Activated T-cell treated with anti-CD3 and anti-CD28 coated beads, Interleukin-2, amount 50 U/mL, for 72 hours (primary cell): Measurements from ENCODE around the gene MUC5AC. TPM values are rescaled to one million over a fixed set of nuclear protein-coding genes. Genes with fewer than 3 reads are reported as not detected.

ENCODE experiments used
- ATAC-seq, 2 donors: fragments of 150-1000 bp; cut with Tn5 transposase; replicated peaks in 1 of 2; 2 replicates each; pipeline ENCODE4 v1.10.0; 2021; ENCODE audit warnings: moderate library complexity in 2 of 2, mild to moderate bottlenecking in 1 of 2
- DNase-seq, 2 donors: peaks; one replicate each; pipeline ENCODE4 v3.0.0; 2021 to 2022; ENCODE audit warnings: mixed read lengths in 1 of 2
- H3K27ac Mint-ChIP-seq: one replicate; pipeline ENCODE4 v1.8.0; 2022; ENCODE audit warnings: mild to moderate bottlenecking, moderate library complexity, mixed read lengths
- H3K27me3 Mint-ChIP-seq: one replicate; pipeline ENCODE4 v1.8.0; 2022; ENCODE audit warnings: low read depth, mixed read lengths
- H3K36me3 Mint-ChIP-seq, 2 donors: one replicate each; pipeline ENCODE4 v1.8.0; 2022; ENCODE audit warnings: mixed read lengths in 2 of 2, mild to moderate bottlenecking in 1 of 2; ENCODE audit not compliant: insufficient read depth in 2 of 2
- H3K4me1 Mint-ChIP-seq: one replicate; pipeline ENCODE4 v1.8.0; 2022; ENCODE audit warnings: low read depth, mixed read lengths
- H3K4me3 Mint-ChIP-seq, 2 donors: one replicate each; pipeline ENCODE4 v1.8.0; 2022; ENCODE audit warnings: mild to moderate bottlenecking in 2 of 2, mixed read lengths in 2 of 2, moderate library complexity in 2 of 2
- H3K9me3 Mint-ChIP-seq, 2 donors: one replicate each; pipeline ENCODE4 v1.8.0; 2022; ENCODE audit warnings: mixed read lengths in 2 of 2
- total RNA-seq, 2 donors: library from RNA; stranded (reverse); gene quantifications; one replicate each; pipeline ENCODE4 v1.2.3, GENCODE V29; 2022

Gene MUC5AC
- total RNA-seq, 2 donors from 2014 or later, result not detected

DNA sequence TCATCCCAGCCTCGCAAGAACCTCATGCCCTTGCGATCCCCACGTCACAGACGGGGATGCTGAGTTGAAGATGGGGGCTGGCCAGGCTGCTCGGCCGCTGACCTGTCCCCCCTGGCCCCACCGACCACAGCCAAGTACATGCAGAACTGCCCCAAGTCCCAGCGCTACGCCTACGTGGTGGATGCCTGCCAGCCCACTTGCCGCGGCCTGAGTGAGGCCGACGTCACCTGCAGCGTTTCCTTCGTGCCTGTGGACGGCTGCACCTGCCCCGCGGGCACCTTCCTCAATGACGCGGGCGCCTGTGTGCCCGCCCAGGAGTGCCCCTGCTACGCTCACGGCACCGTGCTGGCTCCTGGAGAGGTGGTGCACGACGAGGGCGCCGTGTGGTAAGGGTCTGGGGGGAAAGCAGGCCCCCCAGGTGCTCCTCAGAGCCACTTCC lies 75.1 kb downstream of the MUC5AC start:
- no peaks in the 10 kb centered on the region for H3K4me1 Mint-ChIP-seq
- H3K27me3 Mint-ChIP-seq, result no peaks in the 10 kb centered on the region
- no peak overlapping the region for H3K27ac Mint-ChIP-seq
- no peak for DNase-seq
- no peak for ATAC-seq
- H3K36me3 Mint-ChIP-seq, result no peaks in the 10 kb centered on the region
- no peaks in the 10 kb centered on the region for H3K9me3 Mint-ChIP-seq
- H3K4me3 Mint-ChIP-seq, result no peak overlapping the region

DNA sequence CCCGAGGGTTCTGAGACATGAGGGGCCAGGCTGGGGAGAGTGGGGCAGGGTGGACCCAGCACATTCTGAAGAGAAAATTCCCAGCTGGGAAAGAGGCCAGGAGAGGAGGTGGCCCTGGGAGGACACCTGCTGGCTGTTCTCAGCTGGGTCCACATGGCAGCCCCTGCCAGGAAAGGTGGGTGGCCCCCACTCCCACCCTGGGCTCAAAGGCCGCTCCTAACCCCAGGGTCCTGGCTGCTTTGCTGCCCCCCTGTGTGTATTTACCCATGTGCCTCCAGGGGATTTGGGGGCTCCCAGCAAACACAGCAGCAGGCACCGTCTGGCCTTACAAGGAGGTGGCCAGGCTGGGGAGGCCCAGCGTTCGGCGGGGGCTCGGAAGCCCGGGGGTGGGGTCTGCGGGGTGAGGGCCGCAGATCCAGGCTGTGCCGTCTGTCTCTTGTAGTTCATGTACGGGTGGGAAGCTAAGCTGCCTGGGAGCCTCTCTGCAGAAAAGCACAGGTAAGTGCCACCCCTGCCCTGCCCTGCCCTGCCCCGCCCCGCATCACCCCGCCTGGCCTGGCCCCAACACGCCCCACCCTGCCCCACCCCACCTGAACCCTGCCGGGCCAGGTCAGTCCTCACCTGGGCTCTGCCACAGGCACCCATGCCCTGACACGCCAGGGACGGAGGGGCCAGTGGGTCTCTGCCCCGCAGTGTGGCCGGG lies 75.7 kb downstream of the MUC5AC start:
- ATAC-seq (no peak), DNase-seq (no peak)
- H3K4me1 Mint-ChIP-seq, result no peaks in the 10 kb centered on the region
- no peaks in the 10 kb centered on the region for H3K27me3 Mint-ChIP-seq
- no peak overlapping the region for H3K27ac Mint-ChIP-seq
- no peaks in the 10 kb centered on the region for H3K9me3 Mint-ChIP-seq
- H3K4me3 Mint-ChIP-seq, result no peak overlapping the region
- H3K36me3 Mint-ChIP-seq, result no peaks in the 10 kb centered on the region

DNA sequence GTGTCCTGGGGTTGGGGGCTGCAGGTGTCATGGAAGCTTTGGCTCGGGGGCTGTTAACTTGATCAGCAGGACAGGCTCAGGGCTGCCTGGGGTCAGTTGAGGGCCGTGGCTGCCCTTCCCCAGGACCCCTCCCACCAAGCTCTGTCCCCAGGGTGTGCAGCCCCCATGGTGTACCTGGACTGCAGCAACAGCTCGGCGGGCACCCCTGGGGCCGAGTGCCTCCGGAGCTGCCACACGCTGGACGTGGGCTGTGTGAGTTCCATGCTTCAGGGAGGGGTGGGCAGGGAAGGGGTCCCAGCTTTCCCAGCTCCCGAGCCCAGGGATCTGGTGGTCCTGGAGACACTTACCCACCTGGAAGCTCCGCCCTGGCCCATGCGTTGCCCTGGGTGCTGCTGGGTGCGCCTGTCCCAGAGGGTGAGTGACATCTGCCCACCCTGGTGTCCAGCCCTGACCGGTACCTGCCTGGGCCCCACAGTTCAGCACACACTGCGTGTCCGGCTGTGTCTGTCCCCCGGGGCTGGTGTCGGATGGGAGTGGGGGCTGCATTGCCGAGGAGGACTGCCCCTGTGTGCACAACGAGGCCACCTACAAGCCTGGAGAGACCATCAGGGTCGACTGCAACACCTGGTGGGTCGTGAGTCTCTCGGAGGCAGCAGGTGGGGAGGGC lies 76.4 kb downstream of the MUC5AC start:
- Mint-ChIP-seq H3K27me3 (no peaks in the 10 kb centered on the region), H3K36me3 (no peaks in the 10 kb centered on the region), H3K4me1 (no peaks in the 10 kb centered on the region), H3K4me3 (no peak overlapping the region), H3K9me3 (no peaks in the 10 kb centered on the region), H3K27ac (no peak overlapping the region)
- ATAC-seq, result no peak
- no peak for DNase-seq

DNA sequence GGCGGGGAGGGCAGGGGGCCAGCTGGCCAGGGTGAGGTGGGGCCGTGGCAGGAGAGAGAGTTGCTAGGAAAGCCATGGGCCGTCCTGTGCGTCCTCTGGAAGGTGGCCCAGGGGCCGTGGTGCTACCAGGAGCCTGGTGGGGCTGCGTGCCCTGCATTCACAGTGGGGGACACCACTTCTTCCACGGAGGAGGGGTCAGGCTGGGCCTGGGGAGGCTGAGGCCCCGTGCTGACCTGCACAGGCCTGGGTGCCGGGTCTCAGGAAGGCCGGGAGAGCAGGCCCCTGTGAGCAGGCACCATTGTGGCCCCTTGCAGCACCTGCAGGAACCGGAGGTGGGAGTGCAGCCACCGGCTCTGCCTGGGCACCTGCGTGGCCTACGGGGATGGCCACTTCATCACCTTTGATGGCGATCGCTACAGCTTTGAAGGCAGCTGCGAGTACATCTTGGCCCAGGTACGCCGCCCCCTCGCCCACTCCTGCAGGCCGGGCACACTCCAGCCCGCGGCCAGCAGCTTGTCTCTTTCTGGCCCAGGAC lies 77.1 kb downstream of the MUC5AC start:
- H3K27me3 Mint-ChIP-seq, result no peaks in the 10 kb centered on the region
- no peaks in the 10 kb centered on the region for H3K9me3 Mint-ChIP-seq
- H3K4me1 Mint-ChIP-seq, result no peaks in the 10 kb centered on the region
- no peak overlapping the region for H3K4me3 Mint-ChIP-seq
- no peak for DNase-seq
- H3K36me3 Mint-ChIP-seq, result no peaks in the 10 kb centered on the region
- no peak for ATAC-seq
- no peak overlapping the region for H3K27ac Mint-ChIP-seq

DNA sequence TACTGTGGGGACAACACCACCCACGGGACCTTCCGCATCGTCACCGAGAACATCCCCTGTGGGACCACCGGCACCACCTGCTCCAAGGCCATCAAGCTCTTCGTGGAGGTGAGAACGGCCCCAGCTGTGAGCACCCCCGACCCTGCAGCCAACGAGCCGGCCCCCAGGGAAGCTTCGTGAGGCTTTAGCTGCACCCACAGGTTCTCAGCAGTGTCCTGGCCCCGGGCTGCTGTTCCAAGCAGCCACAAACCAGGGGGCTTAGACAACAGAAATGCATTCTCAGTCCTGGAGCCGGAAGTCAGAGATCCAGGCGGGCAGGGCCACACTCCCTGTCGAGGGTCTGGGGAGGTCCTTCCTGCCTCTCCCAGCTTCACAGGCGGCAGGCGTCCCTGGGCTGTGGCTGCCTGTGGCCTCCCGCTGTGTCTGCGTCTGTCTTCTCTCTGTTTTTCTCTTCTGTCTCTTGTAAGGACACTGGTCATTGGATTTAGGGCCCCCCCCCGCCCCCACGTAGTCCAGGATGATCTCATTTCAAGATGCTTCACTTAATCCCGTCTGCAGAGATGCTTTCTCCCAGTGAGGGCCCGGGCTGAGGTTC lies 77.7 kb downstream of the MUC5AC start:
- Mint-ChIP-seq H3K4me3 (no peak overlapping the region), H3K36me3 (no peaks in the 10 kb centered on the region), H3K9me3 (no peaks in the 10 kb centered on the region), H3K27me3 (no peaks in the 10 kb centered on the region), H3K27ac (no peak overlapping the region), H3K4me1 (no peaks in the 10 kb centered on the region)
- no peak for ATAC-seq
- no peak for DNase-seq

DNA sequence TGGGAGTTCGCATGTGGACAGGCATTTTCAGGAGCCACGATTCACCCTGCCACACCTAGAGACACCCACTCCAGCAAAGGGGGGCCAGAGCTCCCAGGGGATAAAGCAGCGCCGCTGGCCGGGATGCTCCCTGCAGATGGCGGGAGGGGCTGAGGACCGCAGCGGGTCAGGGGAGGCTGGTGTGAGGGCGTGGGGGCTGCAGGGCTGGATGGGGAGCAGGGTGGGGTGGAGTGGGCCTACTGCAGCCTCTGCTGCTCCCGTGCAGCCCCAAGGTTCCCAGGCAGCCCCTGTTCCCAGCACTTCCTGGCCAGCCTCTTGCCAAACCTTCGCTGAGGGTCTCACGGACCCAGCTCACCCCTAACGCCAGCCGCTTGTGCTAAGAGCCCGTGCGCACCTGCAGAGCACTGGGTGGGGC lies 78.2 kb downstream of the MUC5AC start:
- H3K27ac Mint-ChIP-seq, result no peak overlapping the region
- DNase-seq (no peak), ATAC-seq (no peak)
- H3K9me3 Mint-ChIP-seq, result no peaks in the 10 kb centered on the region
- H3K4me1 Mint-ChIP-seq, result no peaks in the 10 kb centered on the region
- H3K4me3 Mint-ChIP-seq, result no peak overlapping the region
- H3K36me3 Mint-ChIP-seq, result no peaks in the 10 kb centered on the region
- no peaks in the 10 kb centered on the region for H3K27me3 Mint-ChIP-seq

DNA sequence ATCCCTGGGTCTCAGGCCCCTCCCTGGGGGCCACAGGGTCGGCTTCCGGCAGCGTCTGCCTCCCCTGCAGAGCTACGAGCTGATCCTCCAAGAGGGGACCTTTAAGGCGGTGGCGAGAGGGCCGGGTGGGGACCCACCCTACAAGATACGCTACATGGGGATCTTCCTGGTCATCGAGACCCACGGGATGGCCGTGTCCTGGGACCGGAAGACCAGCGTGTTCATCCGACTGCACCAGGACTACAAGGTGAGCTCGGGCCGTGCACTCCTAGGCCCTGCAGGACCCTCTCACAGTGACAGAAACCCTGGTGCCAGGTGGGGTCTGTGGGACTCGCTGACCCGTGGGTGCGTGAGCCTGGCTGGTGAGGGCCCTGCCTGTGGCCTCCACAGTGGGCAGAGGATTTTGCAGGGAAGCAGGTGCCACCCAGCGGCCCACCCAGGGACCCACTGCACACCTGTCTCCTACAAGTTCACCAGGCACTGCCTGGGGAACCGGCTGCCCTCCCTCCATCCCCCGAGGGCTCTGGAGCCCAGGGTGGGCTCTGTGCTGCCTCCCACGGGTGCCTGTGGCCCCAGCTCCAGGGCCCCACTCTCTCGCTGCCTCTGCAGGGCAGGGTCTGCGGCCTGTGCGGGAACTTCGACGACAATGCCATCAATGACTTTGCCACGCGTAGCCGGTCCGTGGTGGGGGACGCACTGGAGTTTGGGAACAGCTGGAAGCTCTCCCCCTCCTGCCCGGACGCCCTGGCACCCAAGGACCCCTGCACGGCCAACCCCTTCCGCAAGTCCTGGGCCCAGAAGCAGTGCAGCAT lies 78.8 kb downstream of the MUC5AC start:
- no peaks in the 10 kb centered on the region for H3K27me3 Mint-ChIP-seq
- no peak overlapping the region for H3K4me3 Mint-ChIP-seq
- no peaks in the 10 kb centered on the region for H3K9me3 Mint-ChIP-seq
- no peak for ATAC-seq
- no peak overlapping the region for H3K27ac Mint-ChIP-seq
- H3K4me1 Mint-ChIP-seq, result no peaks in the 10 kb centered on the region
- no peaks in the 10 kb centered on the region for H3K36me3 Mint-ChIP-seq
- DNase-seq, result no peak

DNA sequence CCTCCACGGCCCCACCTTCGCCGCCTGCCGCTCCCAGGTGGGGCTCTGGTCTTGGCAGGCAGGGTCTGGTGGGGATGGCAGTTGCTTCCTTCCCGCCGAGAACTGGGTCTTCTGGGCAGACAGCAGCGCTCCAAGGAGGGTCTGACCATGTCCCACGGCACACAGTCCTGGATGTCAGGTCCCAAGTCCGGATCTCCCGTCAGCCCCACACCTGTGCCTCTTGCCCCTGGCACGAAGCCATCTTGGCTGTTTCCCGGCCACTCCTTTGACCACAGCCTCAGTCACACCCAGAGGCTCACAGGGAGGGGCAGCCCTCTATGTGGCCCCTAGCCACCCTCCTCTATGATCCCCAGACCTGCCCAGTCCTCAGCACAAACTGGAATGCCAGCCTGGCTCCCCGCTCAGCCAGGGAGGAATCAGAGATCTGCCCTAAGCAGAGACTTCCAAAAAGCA lies 79.4 kb downstream of the MUC5AC start:
- H3K4me1 Mint-ChIP-seq, result no peaks in the 10 kb centered on the region
- H3K27ac Mint-ChIP-seq, result no peak overlapping the region
- H3K4me3 Mint-ChIP-seq, result no peak overlapping the region
- H3K9me3 Mint-ChIP-seq, result no peaks in the 10 kb centered on the region
- no peaks in the 10 kb centered on the region for H3K36me3 Mint-ChIP-seq
- no peaks in the 10 kb centered on the region for H3K27me3 Mint-ChIP-seq
- no peak for ATAC-seq
- DNase-seq, result no peak

DNA sequence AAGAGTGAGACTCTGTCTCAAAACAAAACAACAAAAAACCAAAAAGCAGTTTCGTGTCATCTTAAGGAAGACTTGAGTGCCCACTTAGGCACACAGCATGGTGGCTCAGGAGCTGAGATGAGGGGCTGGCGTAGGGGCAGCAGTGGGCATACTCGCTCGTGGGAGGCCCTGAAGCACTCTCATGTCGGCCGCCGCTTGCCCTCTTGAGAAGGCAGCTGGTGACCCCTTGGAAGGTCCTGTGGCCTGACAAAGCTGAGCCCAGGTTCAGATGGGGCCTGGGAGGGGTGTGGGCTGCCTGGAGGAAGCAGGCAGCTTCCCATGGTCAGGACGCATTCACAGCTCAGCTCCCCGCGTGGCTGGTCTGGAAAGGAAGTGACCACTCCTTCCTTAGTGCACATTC lies 80.1 kb downstream of the MUC5AC start:
- Mint-ChIP-seq H3K4me1 (no peaks in the 10 kb centered on the region), H3K27ac (no peak overlapping the region), H3K36me3 (no peaks in the 10 kb centered on the region), H3K9me3 (no peaks in the 10 kb centered on the region), H3K27me3 (no peaks in the 10 kb centered on the region), H3K4me3 (no peak overlapping the region)
- ATAC-seq, result no peak
- DNase-seq, result no peak

DNA sequence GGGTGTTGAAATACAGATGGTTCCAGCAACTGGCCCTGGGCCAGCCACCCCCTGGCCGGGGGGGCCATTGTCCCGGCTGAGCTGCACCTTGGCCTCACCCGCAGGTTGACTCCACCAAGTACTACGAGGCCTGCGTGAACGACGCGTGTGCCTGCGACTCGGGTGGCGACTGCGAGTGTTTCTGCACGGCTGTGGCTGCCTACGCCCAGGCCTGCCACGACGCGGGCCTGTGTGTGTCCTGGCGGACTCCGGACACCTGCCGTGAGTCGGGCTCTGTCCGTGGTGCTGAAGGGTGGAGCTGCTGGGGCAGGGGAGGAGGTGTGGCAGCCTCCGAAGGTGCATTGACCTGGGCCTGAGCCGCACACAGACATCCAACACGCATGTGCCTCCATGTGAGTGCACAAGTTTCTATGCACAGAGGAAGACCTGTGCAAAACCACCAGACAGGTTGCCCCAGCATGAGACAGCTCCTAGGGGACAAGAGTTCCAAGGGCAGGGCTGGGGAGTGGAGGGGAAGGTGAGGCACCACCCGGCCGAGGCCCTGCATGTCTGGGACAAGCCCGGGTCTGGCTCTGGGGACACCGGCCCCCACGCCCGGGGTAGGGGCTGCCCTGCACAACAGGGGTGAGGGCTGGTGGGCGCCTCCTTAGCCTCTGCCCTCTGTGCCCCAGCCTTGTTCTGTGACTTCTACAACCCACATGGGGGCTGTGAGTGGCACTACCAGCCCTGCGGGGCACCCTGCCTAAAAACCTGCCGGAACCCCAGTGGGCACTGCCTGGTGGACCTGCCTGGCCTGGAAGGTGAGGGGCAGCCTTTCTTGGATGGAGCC lies 81.2 kb downstream of the MUC5AC start:
- Mint-ChIP-seq H3K27me3 (no peaks in the 10 kb centered on the region), H3K36me3 (no peaks in the 10 kb centered on the region), H3K27ac (no peak overlapping the region), H3K9me3 (no peaks in the 10 kb centered on the region), H3K4me1 (no peaks in the 10 kb centered on the region), H3K4me3 (no peak overlapping the region)
- no peak for ATAC-seq
- no peak for DNase-seq

DNA sequence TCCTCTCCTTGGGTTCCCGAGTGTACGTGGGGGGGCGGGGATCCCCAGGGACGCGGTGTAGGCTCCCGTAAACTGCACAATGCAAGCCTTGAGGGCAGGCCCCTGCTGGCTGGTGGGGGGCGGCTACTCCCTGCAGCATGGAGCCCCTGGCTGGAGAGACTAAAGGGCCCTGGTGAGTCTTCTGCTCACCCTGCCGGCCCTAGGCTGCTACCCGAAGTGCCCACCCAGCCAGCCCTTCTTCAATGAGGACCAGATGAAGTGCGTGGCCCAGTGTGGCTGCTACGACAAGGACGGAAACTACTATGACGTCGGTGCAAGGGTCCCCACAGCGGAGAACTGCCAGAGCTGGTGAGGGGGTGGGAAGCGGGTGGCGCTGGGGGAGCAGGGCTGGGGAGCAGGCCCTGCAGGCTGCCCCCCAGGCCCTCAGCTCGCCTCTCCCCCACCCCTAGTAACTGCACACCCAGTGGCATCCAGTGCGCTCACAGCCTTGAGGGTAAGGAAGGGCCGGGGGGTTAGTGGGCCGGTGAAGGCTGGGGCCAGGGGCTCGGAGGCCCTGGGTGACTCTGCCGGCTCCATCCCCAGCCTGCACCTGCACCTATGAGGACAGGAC lies 81.9 kb downstream of the MUC5AC start:
- H3K27ac Mint-ChIP-seq, result no peak overlapping the region
- DNase-seq (no peak), ATAC-seq (no peak)
- no peaks in the 10 kb centered on the region for H3K36me3 Mint-ChIP-seq
- no peaks in the 10 kb centered on the region for H3K4me1 Mint-ChIP-seq
- no peak overlapping the region for H3K4me3 Mint-ChIP-seq
- H3K9me3 Mint-ChIP-seq, result no peaks in the 10 kb centered on the region
- H3K27me3 Mint-ChIP-seq, result no peaks in the 10 kb centered on the region

DNA sequence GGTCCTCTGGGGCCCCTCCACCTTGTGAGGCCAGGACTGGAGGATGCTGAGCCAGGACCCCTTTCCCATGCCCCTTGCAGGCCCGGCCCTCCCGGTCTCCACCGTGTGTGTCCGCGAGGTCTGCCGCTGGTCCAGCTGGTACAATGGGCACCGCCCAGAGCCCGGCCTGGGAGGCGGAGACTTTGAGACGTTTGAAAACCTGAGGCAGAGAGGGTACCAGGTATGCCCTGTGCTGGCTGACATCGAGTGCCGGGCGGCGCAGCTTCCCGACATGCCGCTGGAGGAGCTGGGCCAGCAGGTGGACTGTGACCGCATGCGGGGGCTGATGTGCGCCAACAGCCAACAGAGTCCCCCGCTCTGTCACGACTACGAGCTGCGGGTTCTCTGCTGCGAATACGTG lies 83.0 kb downstream of the MUC5AC start:
- Mint-ChIP-seq H3K4me3 (no peak overlapping the region), H3K27ac (no peak overlapping the region), H3K4me1 (no peaks in the 10 kb centered on the region), H3K27me3 (no peaks in the 10 kb centered on the region), H3K36me3 (no peaks in the 10 kb centered on the region), H3K9me3 (no peaks in the 10 kb centered on the region)
- no peak for ATAC-seq
- DNase-seq, result no peak
